Measurements from ENCODE around the gene HCST.
"Not testable (repeated sequence)": the region's sequence is repeated elsewhere in the genome, so short reads cannot be mapped to it uniquely, and the experiment has no call there.

HCST gene, protein sequence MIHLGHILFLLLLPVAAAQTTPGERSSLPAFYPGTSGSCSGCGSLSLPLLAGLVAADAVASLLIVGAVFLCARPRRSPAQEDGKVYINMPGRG

DNA sequence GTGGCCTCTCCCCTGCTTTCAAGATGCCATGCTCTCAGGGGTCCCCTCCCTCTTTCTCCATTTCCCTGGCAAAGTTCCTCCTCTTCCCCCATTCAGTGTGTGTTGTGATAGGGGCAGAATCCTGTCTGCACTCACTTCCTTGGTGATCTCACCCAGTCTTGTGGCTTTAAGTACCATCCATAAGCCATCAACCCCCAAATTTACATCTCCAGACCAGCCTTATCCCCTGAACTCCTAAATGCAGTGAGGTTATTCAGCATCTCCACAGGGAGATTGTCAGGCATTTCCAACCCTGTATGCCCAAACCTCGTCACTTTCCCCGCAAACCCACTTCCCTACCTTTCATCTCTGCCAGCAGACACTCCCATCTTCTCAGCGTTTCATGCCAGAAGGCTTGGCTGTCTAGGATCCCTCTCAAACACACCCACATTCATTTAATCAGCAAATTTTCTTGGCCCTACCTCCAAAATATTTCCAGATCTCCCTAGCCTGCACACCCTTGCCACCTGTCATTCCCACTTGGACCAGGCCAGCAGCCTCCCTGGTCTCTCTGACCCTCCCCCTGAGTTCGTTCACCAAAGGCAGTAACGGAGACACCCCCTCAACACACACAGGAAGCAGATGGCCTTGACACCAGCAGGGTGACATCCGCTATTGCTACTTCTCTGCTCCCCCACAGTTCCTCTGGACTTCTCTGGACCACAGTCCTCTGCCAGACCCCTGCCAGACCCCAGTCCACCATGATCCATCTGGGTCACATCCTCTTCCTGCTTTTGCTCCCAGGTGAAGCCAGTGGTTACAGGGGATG lies at the start of gene HCST:
Gene HCST, plus strand, starts transcription at position 676 of the 808 bp plus-strand sequence. Its CDS starts 65 bp downstream, at position 741.
- DNase-seq: peak; percentile 4

DNA sequence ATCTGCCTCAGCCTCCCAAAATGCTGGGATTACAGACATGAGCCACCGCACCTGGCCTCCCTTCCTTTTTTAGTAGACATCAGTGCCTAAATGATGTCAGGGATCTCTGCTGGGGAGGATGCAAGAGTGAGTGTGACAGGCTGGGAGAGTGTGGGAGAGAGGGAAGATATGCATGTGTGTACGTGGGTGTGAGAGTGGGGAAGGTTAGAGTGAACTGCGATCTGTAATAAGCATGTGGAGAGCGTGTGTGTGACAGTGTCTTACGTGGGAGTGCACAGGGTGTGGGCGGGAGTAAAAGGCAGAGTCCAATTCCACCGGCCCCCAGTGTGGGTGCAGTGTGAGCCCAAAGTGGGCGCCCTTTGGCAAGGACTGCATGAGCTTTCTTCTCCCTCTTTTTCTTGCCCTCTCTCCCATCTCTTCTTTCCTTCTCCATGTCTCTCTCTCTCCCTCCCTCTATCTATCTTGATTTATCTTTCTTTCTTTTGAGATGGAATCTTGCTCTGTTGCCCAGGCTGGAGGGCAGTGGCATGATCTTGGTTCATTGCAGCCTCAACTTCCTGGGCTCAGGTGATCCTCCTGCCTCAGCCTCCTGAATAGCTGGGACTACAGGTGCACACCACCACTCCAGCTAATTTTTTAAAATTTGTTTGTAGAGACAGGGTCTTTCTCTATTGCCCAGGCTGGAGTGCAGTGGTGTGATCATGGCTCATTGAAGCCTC lies 49.1 kb upstream of the HCST start:
- no peak for DNase-seq

DNA sequence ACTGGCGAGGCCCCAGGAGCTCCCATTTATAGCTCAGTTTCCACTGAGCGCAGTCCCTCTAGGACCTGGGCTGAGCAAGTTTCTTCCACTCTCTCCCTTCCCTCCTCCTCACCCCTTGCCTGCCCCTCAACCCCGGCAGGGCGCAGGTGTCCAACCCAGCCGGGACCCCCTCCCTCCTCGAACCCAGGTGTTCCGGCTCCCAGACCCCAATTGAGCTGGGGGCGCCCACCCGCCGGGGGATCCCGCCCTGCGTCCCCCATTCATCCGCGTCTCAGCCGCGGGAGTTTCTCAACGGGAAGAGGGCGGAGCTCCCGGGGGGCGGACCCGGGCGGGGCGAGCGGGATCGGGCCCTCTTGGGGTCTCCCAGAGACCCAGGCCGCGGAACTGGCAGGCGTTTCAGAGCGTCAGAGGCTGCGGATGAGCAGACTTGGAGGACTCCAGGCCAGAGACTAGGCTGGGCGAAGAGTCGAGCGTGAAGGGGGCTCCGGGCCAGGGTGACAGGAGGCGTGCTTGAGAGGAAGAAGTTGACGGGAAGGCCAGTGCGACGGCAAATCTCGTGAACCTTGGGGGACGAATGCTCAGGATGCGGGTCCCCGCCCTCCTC lies 45.7 kb upstream of the HCST start, which contains the start of gene KIRREL2:
Gene KIRREL2, plus strand, starts transcription at position 366 of the 604 bp plus-strand sequence. Its CDS starts 209 bp downstream, at position 575.
- no peak for DNase-seq

DNA sequence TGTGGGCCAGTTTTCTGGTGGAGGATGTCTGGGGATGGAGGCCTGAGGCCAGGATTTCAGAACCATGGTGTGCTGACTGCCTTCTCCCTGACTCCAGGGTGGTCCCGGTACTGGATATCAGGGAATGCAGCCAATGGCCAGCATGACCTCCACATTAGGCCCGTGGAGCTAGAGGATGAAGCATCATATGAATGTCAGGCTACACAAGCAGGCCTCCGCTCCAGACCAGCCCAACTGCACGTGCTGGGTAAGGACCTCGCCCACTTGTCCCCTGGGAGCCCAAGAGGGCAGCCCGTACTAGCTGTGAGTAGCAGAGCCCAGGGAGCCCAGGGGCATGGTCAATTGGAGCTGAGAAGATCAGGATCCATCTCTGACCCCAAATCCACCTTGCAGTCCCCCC lies 44.0 kb upstream of the HCST start:
- DNase-seq: no peak

DNA sequence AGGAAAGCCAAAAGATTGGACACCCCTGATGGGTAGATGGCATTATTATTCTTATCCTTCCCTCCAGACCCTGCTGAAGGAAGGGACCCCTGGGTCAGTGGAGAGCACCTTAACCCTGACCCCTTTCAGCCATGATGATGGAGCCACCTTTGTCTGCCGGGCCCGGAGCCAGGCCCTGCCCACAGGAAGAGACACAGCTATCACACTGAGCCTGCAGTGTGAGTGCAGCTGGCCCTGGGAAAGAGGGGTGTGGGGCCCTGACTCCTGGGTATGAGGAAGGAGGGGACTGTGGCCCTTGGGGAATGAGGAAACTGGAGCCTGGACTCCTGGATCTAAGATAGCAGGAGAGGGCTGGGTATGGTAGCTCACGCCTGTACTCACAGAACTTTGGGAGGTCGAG lies 42.9 kb upstream of the HCST start:
- DNase-seq: no peak

DNA sequence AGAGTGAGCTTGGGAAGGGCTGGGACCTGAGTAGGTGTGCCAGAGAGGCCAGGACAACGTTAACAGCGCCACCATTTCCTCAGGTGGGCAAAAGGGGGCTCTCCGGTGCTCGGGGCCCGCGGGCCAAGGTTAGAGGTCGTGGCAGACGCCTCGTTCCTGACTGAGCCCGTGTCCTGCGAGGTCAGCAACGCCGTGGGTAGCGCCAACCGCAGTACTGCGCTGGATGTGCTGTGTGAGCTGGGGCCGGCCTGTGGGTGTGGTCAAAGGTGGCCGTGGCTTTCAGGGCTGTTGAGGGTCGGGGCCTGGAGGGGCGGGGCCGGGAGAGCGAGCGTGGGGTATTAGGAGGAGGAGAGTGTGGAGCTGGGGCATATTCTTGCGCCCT lies 41.9 kb upstream of the HCST start:
- DNase-seq: no peak

DNA sequence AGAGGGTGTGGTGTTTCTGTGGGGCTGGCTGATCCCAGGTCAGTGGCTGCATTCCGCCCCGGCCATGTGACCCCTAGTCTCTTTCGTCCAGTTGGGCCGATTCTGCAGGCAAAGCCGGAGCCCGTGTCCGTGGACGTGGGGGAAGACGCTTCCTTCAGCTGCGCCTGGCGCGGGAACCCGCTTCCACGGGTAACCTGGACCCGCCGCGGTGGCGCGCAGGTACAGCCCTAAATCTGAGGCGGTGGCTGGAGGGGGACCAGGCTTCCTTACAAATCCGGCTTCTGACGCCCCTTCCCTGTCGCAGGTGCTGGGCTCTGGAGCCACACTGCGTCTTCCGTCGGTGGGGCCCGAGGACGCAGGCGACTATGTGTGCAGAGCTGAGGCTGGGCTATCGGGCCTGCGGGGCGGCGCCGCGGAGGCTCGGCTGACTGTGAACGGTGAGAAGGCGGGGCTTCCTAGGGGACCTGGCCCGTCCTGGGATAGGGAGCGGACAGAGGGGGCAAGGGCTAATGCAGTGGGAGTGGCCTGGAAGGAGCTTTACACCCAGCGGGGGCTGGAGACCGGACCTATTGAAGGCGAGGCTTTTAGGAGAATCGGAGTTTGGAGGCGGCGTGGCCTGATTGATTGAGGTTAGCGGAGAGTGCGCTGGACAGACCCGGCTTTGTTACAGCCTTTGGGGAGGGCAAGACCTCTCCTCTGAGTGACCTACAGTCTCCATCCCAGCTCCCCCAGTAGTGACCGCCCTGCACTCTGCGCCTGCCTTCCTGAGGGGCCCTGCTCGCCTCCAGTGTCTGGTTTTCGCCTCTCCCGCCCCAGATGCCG lies 41.3 kb upstream of the HCST start:
- DNase-seq: no peak

DNA sequence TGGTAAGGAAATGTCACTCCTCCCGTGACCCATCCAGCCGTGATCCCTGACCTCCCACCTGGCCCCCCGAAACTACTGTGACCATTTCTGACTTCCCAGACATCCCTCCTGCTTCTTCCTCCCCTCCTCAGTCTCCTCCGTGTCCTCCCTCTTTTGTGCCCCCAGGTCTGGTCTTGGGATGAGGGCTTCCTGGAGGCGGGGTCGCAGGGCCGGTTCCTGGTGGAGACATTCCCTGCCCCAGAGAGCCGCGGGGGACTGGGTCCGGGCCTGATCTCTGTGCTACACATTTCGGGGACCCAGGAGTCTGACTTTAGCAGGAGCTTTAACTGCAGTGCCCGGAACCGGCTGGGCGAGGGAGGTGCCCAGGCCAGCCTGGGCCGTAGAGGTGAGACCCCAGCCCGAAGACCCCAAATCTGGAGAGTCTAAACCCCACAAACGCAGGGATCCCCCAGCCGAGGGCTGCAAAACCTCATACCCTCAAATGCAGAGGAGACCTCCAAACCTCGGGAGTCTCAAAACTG lies 40.6 kb upstream of the HCST start:
- no peak for DNase-seq

DNA sequence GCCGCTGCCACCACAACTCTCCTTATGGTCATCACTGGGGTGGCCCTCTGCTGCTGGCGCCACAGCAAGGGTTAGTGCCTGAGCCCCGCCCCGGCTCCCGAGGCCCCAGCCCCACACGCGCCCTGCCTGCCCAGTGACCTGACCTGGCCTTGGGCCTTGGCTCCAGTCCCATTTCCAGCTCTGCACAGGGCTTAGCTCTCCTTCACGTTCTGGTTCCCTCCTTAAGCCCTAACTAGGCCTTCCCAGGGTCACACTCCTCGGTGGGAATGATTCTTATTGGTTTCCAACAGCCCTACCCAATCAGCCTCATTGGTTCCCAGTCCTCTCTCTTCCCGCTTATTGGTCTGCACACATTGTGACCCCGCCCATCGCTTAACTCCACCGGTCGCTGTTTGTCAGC lies 39.8 kb upstream of the HCST start:
- DNase-seq: no peak

DNA sequence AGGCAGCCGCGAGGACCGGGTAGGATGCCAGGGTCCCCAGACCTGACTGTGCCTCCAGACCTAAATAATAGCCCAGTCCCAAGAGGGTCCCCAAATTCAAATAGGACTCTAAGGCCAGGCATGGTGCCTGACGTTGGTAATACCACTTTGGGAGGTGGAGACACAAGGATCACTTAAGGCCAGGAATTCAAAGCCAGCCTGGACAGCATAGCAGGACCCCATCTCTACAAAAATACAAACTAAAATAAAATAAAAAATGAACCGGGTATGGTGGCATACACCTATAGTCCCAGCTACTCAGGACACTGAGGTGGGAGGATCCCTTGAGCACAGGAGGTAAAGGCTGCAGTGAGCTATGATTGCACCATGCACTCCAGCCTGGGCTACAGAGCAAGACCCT lies 39.3 kb upstream of the HCST start:
- DNase-seq: no peak

DNA sequence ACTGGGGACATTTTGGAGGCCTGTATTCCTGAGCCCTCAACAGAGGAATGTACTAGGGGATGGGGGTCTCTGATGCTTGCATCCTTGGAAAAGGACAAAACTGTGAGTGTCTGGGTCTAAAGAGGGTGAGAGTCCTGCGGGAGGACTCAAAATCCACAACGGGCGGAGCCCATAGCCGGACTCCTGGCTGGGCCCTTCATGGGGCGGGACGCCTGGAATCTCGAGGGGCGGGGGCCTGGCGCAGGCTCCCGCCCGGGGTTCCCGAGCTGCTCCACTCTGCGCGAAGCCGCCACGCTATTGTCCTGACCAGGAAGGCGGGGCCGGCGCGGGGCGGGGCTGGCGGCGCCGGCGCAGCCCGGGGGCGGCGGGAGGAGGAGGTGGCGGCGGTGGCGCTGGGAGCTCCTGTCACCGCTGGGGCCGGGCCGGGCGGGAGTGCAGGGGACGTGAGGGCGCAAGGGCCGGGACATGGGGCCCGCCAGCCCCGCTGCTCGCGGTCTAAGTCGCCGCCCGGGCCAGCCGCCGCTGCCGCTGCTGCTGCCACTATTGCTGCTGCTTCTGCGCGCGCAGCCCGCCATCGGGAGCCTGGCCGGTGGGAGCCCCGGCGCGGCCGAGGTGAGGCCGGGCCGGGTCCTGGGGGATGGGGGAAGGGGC lies 34.0 kb upstream of the HCST start, which contains the start of gene APLP1:
Gene APLP1, plus strand, starts transcription at position 403 of the 651 bp plus-strand sequence. Its CDS starts 63 bp downstream, at position 466.
- peak; percentile 21 for DNase-seq

DNA sequence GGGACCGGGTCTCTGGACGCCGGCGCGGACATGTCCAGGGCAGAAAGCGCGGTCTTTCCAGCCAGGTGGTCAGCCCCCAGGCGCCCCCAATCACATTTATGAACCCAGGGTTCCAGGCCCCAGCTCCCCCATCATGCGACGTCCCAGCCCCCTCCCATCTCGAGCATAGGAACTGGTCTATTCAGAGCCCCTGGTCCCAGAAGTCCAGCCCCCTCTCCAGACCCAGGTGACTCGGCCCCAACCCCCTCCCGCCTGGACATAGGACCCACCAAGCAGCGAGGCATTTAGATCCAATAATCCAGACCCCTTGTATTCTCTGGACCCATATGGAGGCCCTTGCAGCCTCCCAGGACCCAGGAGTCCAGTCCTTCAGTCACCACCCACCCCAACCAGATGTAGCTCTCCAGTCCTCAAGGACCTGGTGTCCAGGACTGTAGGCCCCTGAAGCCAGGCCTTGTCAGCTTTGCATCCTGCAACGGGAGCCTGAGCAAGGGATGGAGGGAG lies 33.5 kb upstream of the HCST start:
- no peak for DNase-seq

DNA sequence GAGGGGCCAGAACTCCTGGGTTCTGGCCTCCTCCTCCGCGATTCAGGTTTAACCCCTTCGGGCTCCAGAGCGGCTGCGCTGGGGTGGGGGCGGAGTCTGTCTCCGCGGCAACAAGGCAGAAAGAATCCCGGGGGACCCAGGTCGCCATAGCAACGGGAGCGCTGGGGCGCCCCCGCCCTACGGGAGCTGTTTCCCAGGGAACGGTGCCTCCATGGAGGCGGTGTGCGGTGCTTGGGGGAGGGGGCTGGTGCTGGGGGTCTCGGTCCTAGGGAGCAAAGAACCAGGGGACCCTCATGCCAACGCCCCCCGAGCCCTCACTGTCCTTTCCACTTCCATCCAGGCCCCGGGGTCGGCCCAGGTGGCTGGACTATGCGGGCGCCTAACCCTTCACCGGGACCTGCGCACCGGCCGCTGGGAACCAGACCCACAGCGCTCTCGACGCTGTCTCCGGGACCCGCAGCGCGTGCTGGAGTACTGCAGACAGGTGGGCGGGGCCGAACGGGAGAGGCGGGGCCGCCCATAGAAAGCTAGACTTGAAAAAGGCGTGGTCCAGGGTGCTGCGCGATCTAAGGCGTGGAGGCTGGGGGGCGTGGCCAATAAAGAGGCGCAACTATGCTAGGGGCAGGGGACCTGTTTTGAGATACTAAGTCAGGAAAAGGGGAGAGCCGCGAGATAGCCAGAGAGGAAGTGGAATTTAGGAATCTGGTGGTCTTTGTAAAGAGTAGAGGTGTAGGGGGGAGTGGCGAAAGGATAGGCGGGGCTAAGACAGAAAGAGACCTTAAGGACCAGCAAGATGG lies 32.8 kb upstream of the HCST start:
- DNase-seq: peak; percentile 81

DNA sequence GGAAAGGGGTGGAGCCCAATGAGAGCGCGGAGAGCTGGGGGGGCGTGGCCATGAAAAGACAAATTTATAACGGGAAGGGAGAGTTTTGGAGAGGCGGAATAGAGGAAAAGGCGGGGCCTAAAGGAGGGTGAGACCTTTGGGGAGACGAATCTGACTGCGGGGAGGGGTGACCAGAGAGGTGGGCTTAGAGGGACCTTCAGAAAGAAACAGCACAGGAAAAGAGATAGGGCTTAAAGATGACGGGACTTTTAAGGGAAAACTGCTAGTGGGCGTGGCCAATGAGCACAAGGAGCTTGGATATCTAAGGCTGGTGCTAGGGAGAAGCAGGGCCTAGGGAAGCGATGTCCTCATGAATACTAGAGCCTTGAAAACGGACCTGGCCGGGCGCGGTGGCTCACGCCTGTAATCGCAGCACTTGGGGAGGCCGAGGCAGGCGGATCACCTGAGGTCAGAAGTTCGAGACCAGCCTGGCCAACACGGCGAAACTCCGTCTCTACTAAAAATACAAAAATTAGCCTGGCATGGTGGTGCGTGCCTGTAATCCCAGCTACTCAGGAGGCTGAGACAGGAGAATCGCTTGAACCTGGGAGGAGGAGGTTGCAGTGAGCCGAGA lies 32.1 kb upstream of the HCST start:
- not testable (repeated sequence) for DNase-seq

DNA sequence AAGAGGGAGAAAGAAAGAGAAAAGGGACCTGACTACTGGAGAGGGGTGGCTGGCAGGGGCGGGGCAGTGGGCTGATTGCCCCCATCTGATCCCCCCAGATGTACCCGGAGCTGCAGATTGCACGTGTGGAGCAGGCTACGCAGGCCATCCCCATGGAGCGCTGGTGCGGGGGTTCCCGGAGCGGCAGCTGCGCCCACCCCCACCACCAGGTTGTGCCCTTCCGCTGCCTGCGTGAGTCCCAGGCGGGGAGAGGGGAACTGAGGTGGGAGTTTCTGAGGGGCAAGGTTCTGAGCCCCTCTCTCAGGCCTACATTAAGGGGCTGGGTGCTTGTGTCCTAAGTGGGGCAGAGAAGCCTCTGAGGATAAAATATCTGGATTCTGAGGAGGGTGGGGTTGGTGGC lies 31.5 kb upstream of the HCST start:
- no peak for DNase-seq

DNA sequence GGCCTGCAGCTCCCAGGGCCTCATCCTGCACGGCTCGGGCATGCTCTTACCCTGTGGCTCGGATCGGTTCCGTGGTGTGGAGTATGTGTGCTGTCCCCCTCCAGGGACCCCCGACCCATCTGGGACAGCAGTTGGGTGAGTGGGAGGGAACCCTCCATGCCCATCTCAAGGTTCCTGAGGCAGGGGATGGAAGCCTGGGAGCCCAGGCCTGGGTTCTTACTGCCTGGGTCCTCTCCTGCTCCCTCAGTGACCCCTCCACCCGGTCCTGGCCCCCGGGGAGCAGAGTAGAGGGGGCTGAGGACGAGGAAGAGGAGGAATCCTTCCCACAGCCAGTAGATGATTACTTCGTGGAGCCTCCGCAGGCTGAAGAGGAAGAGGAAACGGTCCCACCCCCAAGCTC lies 30.7 kb upstream of the HCST start:
- DNase-seq: no peak

DNA sequence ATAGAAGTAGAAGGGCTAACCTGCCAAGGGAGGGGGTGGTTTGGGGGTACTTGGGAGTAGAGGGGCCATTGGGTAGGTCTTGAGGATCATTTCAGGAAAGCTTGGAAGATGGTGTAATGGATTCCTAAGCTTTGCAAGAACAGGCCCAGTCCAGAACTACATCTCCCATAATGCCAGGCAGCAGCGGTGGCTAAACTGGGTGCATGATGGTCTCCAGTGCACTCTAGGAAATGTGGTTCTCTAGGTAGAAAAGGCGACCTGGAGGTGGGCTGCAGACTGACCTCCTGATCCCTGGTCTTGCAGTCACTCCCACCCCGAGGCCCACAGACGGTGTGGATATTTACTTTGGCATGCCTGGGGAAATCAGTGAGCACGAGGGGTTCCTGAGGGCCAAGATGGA lies 30.1 kb upstream of the HCST start:
- DNase-seq: no peak

DNA sequence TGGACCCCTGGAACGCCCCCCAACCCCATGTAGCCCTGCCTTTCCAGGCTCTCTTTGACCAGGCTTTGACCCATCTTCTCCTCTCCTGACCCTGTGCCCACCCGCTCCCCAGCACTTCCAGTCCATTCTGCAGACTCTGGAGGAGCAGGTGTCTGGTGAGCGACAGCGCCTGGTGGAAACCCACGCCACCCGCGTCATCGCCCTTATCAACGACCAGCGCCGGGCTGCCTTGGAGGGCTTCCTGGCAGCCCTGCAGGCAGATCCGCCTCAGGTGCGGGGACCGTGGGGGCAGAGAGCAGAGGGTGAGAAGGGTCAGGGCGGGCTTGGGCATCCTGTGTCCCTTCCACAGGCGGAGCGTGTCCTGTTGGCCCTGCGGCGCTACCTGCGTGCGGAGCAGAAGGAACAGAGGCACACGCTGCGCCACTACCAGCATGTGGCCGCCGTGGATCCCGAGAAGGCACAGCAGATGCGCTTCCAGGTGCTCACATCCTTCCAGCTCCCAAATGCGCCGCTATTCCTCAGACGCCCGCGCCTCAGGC lies 27.9 kb upstream of the HCST start:
- no peak for DNase-seq

DNA sequence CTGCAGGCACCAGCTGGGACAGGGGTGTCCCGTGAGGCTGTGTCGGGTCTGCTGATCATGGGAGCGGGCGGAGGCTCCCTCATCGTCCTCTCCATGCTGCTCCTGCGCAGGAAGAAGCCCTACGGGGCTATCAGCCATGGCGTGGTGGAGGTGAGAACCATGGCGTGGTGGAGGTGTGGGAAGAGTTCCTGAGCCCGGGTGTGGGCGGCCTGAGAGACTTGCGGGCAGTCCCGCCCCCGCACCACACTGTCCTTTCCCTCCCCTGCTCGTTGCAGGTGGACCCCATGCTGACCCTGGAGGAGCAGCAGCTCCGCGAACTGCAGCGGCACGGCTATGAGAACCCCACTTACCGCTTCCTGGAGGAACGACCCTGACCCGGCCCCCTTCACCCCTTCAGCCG lies 23.3 kb upstream of the HCST start:
- no peak for DNase-seq

DNA sequence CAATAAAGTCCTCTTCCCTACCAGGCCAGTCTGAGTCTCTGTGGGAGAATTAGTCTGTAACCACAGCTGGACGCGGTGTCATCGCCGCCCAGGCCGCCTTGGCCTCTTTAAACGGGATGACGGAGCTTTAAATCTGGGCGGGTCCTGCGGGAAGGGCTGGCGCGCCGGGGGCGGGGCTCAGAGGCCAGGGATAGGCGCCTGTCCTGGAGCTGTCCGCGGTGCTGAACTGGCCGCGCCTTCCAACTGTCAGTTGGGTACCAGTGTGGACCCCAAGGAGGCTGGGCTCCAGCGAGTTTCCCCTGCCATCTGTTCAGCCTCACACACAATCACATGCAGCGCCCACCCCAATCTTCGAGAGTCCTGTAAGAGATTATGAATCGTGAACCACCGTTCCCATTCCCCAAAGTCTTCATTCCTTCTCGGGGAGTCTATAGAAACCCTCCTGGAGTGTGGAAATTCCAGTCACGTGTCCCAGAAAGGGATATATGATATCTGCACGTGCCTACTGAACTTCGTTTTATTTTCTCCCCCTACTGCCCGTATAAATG lies 22.5 kb upstream of the HCST start:
- peak; percentile 79 for DNase-seq
